Astrocyte of the cerebellum (primary cell): ENCODE results near the gene KLK13.

ENCODE experiments used
- DNase-seq: peaks from one replicate; pipeline ENCODE4 v3.0.0-alpha.2; 2011; ENCODE audit warnings: low read depth
- H3K4me3 ChIP-seq: 2 replicates; pipeline ENCODE4 v1.5.1; 2011; ENCODE audit warnings: mild to moderate bottlenecking, low read depth, low read length, moderate library complexity
- in situ Hi-C: cut with HindIII; loops from 2 replicates; pipeline ENCODE4 v1.10.0; 2017; ENCODE audit warnings: low sequenced_read_pairs
- TF ChIP-seq, protein P1 (sequence below): IDR thresholded peaks from 2 replicates; pipeline ENCODE4 v1.5.1; 2012; ENCODE audit warnings: low read length, low read depth, moderate library complexity, mild to moderate bottlenecking; ENCODE audit errors: missing control alignments

Gene KLK13

GRCh38 chr19:51093101-51093500, 28.2 kb upstream of the KLK13 start:
- no peak overlapping the region for H3K4me3 ChIP-seq
- DNase-seq: no peak
- in situ Hi-C loops: no loop called here
- TF ChIP-seq, protein P1, sequence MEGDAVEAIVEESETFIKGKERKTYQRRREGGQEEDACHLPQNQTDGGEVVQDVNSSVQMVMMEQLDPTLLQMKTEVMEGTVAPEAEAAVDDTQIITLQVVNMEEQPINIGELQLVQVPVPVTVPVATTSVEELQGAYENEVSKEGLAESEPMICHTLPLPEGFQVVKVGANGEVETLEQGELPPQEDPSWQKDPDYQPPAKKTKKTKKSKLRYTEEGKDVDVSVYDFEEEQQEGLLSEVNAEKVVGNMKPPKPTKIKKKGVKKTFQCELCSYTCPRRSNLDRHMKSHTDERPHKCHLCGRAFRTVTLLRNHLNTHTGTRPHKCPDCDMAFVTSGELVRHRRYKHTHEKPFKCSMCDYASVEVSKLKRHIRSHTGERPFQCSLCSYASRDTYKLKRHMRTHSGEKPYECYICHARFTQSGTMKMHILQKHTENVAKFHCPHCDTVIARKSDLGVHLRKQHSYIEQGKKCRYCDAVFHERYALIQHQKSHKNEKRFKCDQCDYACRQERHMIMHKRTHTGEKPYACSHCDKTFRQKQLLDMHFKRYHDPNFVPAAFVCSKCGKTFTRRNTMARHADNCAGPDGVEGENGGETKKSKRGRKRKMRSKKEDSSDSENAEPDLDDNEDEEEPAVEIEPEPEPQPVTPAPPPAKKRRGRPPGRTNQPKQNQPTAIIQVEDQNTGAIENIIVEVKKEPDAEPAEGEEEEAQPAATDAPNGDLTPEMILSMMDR: no peak

- no peak overlapping the region for H3K4me3 ChIP-seq
- in situ Hi-C loops: no loop called here
- TF ChIP-seq, protein P1: no peak
- no peak for DNase-seq
Measured at GRCh38 chr19:51091895-51092873, 27.3 kb upstream of the KLK13 start.

DNA sequence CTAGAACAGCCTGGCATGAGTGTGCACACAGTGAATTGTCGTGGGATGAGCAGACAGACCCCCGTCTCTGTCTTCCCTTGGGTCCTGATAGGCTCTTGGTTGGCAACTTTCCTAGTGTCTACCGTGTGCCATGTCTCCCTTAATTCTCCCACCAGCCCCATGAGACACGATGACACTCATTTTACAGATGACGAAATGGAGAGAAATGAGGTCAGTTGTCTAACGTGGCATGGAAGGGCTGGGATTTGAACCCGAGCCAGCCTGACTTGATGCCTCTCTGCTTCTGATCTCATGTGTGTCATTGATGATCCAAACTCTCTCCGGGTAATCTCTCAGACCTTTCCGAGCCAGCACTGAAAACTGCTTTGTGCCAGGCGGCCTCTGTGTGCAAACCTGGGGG, 26.2 kb upstream of the KLK13 start:
- in situ Hi-C loops: no loop called here
- TF ChIP-seq, protein P1: no peak
- no peak for DNase-seq
- no peak overlapping the region for H3K4me3 ChIP-seq

- in situ Hi-C loops: no loop called here
- TF ChIP-seq, protein P1: no peak
- H3K4me3 ChIP-seq: no peak overlapping the region
- no peak for DNase-seq
Measured at GRCh38 chr19:51090471-51090870, 25.6 kb upstream of the KLK13 start.

GRCh38 chr19:51089786-51090185, 24.9 kb upstream of the KLK13 start:
- no peak for DNase-seq
- in situ Hi-C loops: no loop called here
- TF ChIP-seq, protein P1: no peak
- no peak overlapping the region for H3K4me3 ChIP-seq

DNA sequence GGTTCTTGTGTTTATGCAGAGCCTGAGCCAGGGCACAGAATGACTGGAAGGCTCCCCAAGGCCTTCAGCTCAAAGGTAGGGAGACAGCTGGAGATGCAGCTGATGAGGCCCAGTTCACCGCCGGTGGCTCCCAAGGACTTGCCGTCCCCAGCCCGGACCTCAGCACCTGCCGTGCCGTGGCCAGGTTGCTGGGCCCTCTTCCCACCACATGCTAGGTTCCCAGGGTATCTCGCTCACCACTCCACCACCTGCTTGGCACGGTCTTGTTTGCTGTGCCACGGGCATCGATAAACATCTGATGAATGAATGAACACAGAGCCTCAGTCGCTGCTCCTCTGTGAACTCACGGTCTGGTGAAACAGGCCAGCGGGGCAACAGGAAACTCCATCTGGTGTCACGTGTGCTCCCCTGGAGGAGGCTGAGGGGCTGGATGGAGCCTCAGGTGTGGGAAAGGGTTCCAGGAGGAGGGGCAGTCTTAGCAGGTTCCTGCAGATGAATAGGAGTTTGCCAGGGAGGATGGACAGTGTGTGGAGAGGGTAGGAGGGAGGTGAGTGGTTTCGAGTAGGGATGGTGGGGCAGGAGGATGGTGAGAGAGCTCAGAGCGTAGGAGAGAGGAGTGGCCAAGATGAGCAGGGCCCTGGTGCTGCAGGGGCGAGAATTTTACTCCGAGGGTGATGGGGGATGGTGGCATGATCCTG, 21.4 kb upstream of the KLK13 start:
- TF ChIP-seq, protein P1: no peak
- in situ Hi-C loops: no loop called here
- DNase-seq: no peak
- no peak overlapping the region for H3K4me3 ChIP-seq
